GM13977 (cell line): ENCODE results near the gene SCAPER.

ENCODE experiments used
- DNase-seq: peaks from one replicate; pipeline ENCODE4 v3.0.0; 2012; ENCODE audit warnings: low spot score
- in situ Hi-C: fragments of 300-500 bp; cut with MboI; formaldehyde crosslinking; loops from one replicate; pipeline ENCODE4 v1.12.0; 2022; ENCODE audit warnings: low sequenced_read_pairs, low pct_unique_long_range_greater_than_20kb, mixed read lengths, inconsistent platforms; ENCODE audit not compliant: unreplicated experiment
- TF ChIP-seq, protein P1 (sequence below): IDR thresholded peaks from 2 replicates; pipeline ENCODE4 v1.5.1; 2012; ENCODE audit warnings: mild to moderate bottlenecking, control low read depth; ENCODE audit not compliant: insufficient read depth; ENCODE audit errors: extremely low read depth, missing control alignments

The SCAPER gene, protein sequence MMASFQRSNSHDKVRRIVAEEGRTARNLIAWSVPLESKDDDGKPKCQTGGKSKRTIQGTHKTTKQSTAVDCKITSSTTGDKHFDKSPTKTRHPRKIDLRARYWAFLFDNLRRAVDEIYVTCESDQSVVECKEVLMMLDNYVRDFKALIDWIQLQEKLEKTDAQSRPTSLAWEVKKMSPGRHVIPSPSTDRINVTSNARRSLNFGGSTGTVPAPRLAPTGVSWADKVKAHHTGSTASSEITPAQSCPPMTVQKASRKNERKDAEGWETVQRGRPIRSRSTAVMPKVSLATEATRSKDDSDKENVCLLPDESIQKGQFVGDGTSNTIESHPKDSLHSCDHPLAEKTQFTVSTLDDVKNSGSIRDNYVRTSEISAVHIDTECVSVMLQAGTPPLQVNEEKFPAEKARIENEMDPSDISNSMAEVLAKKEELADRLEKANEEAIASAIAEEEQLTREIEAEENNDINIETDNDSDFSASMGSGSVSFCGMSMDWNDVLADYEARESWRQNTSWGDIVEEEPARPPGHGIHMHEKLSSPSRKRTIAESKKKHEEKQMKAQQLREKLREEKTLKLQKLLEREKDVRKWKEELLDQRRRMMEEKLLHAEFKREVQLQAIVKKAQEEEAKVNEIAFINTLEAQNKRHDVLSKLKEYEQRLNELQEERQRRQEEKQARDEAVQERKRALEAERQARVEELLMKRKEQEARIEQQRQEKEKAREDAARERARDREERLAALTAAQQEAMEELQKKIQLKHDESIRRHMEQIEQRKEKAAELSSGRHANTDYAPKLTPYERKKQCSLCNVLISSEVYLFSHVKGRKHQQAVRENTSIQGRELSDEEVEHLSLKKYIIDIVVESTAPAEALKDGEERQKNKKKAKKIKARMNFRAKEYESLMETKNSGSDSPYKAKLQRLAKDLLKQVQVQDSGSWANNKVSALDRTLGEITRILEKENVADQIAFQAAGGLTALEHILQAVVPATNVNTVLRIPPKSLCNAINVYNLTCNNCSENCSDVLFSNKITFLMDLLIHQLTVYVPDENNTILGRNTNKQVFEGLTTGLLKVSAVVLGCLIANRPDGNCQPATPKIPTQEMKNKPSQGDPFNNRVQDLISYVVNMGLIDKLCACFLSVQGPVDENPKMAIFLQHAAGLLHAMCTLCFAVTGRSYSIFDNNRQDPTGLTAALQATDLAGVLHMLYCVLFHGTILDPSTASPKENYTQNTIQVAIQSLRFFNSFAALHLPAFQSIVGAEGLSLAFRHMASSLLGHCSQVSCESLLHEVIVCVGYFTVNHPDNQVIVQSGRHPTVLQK (N-terminal part only)

DNA sequence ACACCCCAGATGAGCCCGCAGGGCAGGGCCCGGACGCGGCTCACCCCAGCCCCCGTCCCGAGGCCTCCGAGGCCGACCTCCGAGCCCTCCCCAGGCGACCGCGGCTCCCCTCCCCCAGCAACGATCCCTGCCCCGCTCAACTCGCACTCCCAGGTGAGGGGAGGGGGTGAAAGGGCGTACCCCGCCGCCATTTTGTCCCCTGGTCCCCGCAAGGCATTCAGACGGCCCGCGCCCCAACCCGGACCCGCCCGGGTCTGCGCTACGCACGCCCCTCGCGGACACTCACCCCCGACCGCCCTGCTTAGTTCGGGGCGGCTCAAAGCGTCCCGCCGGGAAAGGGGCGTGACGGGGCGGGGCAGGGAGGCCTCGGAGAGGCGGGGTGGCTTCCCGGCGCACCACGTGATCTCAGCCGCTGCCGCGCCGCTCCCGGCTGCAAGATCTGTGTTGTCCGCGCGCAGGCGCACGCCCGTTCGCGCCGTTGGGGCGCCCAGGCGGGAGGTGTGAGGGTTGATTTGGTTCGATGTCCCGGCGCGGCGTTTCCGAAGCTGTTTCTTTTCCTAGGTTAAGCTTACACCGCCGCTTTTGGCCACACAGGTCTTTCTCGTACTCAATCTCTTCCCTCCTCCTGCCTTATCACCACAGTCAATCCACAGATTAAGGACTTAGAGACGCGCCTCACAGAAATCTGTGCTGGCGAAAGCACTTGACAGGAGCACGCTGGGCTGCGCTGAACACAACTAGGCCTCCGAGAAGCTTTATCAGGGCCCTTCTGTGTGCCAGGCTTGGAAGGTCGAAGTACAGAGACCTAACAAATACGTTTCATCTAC is at the start of gene SCAPER:
SCAPER (minus strand) TSS at position 328 of the 827 bp plus-strand sequence. CDS start 21,523 bp downstream, outside the sequence.
- in situ Hi-C loops, result no loop called here
- peak; percentile 94 for DNase-seq
- TF ChIP-seq, protein P1, sequence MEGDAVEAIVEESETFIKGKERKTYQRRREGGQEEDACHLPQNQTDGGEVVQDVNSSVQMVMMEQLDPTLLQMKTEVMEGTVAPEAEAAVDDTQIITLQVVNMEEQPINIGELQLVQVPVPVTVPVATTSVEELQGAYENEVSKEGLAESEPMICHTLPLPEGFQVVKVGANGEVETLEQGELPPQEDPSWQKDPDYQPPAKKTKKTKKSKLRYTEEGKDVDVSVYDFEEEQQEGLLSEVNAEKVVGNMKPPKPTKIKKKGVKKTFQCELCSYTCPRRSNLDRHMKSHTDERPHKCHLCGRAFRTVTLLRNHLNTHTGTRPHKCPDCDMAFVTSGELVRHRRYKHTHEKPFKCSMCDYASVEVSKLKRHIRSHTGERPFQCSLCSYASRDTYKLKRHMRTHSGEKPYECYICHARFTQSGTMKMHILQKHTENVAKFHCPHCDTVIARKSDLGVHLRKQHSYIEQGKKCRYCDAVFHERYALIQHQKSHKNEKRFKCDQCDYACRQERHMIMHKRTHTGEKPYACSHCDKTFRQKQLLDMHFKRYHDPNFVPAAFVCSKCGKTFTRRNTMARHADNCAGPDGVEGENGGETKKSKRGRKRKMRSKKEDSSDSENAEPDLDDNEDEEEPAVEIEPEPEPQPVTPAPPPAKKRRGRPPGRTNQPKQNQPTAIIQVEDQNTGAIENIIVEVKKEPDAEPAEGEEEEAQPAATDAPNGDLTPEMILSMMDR, result no peak

DNA sequence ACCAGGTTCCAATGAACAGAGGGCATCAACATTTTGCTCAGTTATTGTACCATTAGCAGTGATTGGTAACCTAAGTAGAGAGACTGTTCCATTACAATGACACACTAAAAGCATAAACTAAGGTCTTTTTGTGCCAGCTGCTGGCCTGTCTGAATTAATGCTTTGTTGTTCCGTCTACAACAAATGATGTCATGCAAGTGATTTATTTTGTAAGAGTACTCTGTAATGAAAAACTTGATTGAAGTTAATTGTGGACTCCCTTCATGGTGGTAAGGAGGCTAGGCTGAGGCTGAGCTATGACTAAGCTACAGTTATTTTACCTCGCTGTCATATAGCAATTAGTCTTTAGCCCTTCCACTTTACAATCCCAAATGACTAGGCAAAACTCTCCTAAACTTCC is 49.6 kb upstream of the SCAPER start:
- no peak for DNase-seq
- TF ChIP-seq, protein P1, result no peak
- in situ Hi-C loops, result no loop called here

DNA sequence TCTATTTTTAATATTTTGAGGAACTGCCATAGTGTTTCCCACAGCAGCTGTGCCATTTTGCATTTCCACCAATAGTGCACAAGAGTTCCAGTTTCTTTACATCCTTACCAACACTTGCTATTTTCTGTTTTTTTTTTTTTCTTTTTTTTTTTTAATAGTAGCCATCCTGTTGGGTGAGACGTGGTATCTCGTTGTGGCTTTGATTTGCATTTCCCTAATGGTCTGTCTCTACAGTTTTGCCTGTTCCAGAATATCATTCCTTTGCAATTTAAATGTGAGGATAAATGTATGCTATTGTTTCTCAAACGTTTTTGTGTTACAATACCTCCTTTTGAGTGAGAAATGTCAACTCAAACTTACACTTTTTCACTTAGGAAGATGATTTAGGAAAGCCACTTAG is 48.8 kb upstream of the SCAPER start:
- no peak for DNase-seq
- in situ Hi-C loops, result no loop called here
- TF ChIP-seq, protein P1, result no peak

DNA sequence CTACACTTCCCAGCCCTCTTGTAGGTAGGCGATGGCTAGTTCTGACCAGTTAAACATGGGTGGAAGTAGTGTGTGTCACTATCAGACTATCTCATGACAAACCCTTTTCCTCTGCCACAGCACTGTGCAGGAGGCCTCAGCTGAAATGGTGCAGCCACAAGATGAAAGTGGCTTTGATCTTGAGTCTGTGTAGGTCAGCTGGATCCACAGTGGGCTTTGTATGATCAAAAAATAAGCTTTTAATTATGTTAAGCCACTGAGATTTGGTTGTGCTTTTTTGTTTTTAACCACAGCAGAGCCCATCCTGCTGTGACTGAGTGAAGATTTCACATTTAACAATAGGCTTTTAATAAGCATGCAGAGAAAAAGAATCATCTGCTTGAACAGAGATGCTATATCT is 46.1 kb upstream of the SCAPER start:
- in situ Hi-C loops, result no loop called here
- no peak for DNase-seq
- TF ChIP-seq, protein P1, result no peak

DNA sequence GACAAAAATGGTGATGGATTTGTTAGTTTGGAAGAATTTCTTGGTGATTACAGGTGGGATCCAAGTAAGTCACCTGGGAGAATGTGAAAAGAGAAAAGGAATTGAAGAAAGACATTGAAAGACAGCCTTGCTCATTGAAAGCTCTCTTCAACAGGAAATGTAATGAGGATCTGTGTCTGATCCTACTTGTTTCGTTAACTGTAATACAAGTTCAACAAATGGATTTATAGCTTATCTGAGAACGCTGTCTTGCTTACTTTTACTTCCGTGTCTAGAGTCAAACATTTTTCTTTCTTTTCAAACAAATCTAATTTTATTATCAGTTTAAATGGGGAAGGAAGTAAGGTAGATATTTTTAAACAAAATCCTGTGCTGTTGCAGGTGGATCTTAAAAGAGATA is 42.3 kb upstream of the SCAPER start:
- TF ChIP-seq, protein P1, result no peak
- no peak for DNase-seq
- in situ Hi-C loops, result no loop called here
